Measurements from ENCODE around the gene POGLUT2. TPM values are rescaled to one million over a fixed set of nuclear protein-coding genes. Genes with fewer than 3 reads are reported as not detected.

Gene POGLUT2
- total and polyA plus RNA-seq, 2 donors (not counting 3 experiments of a cell fraction or from before 2014, with no cell fraction given): 17.9 to 22.5 TPM

GRCh38 chr13:102751886-102752285 lies 46.9 kb downstream of the POGLUT2 start:
- no peaks in the 10 kb centered on the region for H3K79me2 ChIP-seq (ENCODE audit: control insufficient read depth, insufficient read depth, low read length)
- no peak overlapping the region for H3K27ac ChIP-seq (ENCODE audit: insufficient read depth, low read depth, low read length)
- TF ChIP-seq MAX (IDR thresholded peaks at IDR 0.05; ENCODE audit: insufficient read depth, insufficient read length) (no peak), POLR2AphosphoS5 (IDR thresholded peaks at IDR 0.05; ENCODE audit: insufficient read depth, low read depth, low read length) (no peak), JUN (IDR thresholded peaks at IDR 0.05; ENCODE audit: borderline replicate concordance, insufficient read depth, insufficient read length, low read depth) (no peak), EZH2 (IDR thresholded peaks at IDR 0.05; ENCODE audit: borderline replicate concordance, low read depth, low read length, severe bottlenecking) (no peak), FOS (IDR thresholded peaks at IDR 0.05; ENCODE audit: borderline replicate concordance, insufficient read depth, low read length) (no peak), MYC (IDR thresholded peaks at IDR 0.05; ENCODE audit: low read depth, low read length) (no peak), GATA2 (IDR thresholded peaks at IDR 0.05; ENCODE audit: insufficient read depth, insufficient read length, low read depth, low read length) (no peak)
- TF ChIP-seq, protein P1, sequence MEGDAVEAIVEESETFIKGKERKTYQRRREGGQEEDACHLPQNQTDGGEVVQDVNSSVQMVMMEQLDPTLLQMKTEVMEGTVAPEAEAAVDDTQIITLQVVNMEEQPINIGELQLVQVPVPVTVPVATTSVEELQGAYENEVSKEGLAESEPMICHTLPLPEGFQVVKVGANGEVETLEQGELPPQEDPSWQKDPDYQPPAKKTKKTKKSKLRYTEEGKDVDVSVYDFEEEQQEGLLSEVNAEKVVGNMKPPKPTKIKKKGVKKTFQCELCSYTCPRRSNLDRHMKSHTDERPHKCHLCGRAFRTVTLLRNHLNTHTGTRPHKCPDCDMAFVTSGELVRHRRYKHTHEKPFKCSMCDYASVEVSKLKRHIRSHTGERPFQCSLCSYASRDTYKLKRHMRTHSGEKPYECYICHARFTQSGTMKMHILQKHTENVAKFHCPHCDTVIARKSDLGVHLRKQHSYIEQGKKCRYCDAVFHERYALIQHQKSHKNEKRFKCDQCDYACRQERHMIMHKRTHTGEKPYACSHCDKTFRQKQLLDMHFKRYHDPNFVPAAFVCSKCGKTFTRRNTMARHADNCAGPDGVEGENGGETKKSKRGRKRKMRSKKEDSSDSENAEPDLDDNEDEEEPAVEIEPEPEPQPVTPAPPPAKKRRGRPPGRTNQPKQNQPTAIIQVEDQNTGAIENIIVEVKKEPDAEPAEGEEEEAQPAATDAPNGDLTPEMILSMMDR (IDR thresholded peaks at IDR 0.05; ENCODE audit: extremely low read depth in 1 of 2, insufficient read depth in 1 of 2, low read depth in 1 of 2, low read length in 2 of 2): no peak
- no peaks in the 10 kb centered on the region for H3K36me3 ChIP-seq (ENCODE audit: control insufficient read depth in 2 of 2, extremely low read depth in 1 of 2, insufficient read depth in 2 of 2, low read length in 2 of 2)
- no peak overlapping the region for H2AFZ ChIP-seq (ENCODE audit: low read depth, low read length)
- H3K9me3 ChIP-seq (replicated peaks; ENCODE audit: control insufficient read depth, insufficient read depth, low read length): no peaks in the 10 kb centered on the region
- FAIRE-seq: no peak
- no peak overlapping the region for H3K4me2 ChIP-seq (ENCODE audit: insufficient read depth, low read length)
- ChIA-PET CTCF (no interaction called here), POLR2A (no interaction called here)
- no peaks in the 10 kb centered on the region for H3K9me1 ChIP-seq (replicated peaks; ENCODE audit: control insufficient read depth, extremely low read depth, insufficient read depth, low read length)
- H3K27me3 ChIP-seq (ENCODE audit: control insufficient read depth in 2 of 2, insufficient read depth in 2 of 2, low read length in 2 of 2): peaks cover 0 to 4% of the 10 kb centered on the region in 2 experiments
- dilution Hi-C loops (cut with MboI; ENCODE audit: extremely low pct_ligation_motif_present, low sequenced_read_pairs): no loop called here
- DNase-seq (ENCODE audit: low read depth, low spot score): no peak
- no peaks in the 10 kb centered on the region for H4K20me1 ChIP-seq (replicated peaks; ENCODE audit: control insufficient read depth, extremely low read depth, insufficient read depth, low read length)
- no peak overlapping the region for H3K9ac ChIP-seq (replicated peaks; ENCODE audit: extremely low read depth, insufficient read depth, low read length)
- intact Hi-C loops (cut with micrococcal nuclease): loop anchor here (2.0 kb wide), 1 partner anchor 13 kb away; no protein-coding TSS in a partner anchor
- no peaks in the 10 kb centered on the region for H3K4me1 ChIP-seq (ENCODE audit: control insufficient read depth, extremely low read depth, insufficient read depth, low read length)
- no TSS peak for BruUV-seq (replicated peaks)
- H3K4me3 ChIP-seq (replicated peaks in 1 of 3; ENCODE audit: insufficient read depth in 1 of 3, low read depth in 1 of 3, low read length in 3 of 3): no peak overlapping the region
